Measurements from ENCODE around the gene TAS2R31.
"Not testable (repeated sequence)": the region's sequence is repeated elsewhere in the genome, so short reads cannot be mapped to it uniquely, and the experiment has no call there.

DNA sequence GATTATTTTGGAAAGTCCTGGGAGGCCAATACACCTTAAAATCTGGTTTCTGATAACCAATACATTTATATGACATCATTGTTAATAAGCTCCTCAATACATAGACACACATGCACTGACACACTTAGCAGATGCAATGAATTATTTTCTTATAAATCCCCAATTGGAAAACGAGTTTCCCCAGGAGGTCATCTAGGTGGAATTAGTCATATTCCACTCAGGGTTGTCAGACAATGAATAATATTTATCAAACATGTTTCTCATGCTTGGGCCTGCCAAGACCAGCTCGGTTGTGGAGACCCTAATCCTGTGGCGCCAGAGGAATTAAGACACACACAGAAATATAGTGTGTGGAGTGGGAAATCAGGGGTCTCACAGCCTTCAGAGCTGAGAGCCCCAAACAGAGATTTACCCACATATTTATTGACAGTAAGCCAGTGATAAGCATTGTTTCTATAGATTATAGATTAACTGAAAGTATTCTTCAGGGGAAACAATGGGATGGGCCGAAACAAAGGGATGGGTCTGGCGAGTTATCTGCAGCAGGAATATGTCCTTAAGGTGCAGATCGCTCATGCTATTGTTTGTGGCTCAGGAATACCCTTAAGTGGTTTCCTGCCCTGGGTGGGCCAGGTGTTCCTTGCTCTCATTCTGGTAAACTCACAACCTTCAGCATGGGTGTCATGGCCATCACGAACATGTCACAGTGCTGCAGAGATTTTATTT, 18.8 kb upstream of the TAS2R31 start:
- TF ChIP-seq, protein P1, sequence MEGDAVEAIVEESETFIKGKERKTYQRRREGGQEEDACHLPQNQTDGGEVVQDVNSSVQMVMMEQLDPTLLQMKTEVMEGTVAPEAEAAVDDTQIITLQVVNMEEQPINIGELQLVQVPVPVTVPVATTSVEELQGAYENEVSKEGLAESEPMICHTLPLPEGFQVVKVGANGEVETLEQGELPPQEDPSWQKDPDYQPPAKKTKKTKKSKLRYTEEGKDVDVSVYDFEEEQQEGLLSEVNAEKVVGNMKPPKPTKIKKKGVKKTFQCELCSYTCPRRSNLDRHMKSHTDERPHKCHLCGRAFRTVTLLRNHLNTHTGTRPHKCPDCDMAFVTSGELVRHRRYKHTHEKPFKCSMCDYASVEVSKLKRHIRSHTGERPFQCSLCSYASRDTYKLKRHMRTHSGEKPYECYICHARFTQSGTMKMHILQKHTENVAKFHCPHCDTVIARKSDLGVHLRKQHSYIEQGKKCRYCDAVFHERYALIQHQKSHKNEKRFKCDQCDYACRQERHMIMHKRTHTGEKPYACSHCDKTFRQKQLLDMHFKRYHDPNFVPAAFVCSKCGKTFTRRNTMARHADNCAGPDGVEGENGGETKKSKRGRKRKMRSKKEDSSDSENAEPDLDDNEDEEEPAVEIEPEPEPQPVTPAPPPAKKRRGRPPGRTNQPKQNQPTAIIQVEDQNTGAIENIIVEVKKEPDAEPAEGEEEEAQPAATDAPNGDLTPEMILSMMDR (IDR thresholded peaks at IDR 0.05) = not testable (repeated sequence)
- TF ChIP-seq EZH2phosphoT487, EZH2 (IDR thresholded peaks at IDR 0.05): not testable (repeated sequence)

Measured in neural progenitor cell (in vitro differentiated cells).